GM12892 (cell line): Measurements from ENCODE around the gene EXOC6B.

Experiments used
- POLR2A ChIP-seq: IDR thresholded peaks from 2 replicates; pipeline ENCODE4 v1.6.1; 2011; ENCODE audit warnings: low read depth, low read length, control low read depth
- POLR2AphosphoS5 ChIP-seq: IDR thresholded peaks from 2 replicates; pipeline ENCODE4 v1.6.1; 2011; ENCODE audit warnings: low read depth, low read length, control low read depth

DNA sequence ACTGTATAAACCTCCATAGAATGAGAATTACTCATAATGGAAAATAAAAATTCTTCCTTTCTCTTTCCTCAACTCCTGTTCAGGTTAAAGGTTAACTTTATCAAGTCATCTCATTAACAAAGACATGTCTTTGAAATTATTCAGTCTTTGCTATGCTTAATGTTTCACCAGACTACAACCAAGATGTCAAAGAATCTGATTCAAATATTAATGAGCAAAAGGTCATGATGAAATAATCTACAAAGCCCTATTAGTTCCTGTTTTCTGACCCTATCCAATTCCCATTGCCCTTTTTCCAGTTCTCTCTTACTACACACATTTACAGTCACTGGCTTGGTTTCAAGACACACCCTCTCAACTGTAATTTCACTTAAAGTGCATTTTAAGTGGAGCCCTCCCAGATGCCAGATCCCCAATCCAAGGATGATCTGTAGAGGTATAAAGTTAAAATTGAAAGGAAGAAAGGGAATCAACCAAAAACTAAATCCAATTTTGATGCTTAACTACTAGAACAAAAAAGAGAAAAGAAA lies 431.2 kb downstream of the EXOC6B start:
- no peak for TF ChIP-seq POLR2A
- TF ChIP-seq POLR2AphosphoS5: no peak
